CD4-positive, alpha-beta T cell (primary cell): ENCODE data around the gene C22orf31. TPM values are rescaled to one million over a fixed set of nuclear protein-coding genes. Genes with fewer than 3 reads are reported as not detected.

ENCODE experiments used
- ATAC-seq: fragments of 200-7000 bp; cut with Tn5 transposase; one replicate; pipeline ENCODE4 v1.10.0; 2022; ENCODE audit warnings: mild to moderate bottlenecking; ENCODE audit not compliant: poor library complexity
- CTCF ChIA-PET: fragments of 350-600 bp; sonication (Branson Sonifier 250); formaldehyde crosslinking; loops from one replicate; lab custom pipeline; 2021; ENCODE audit warnings: antibody characterized with exemption, inconsistent platforms; lab: Charles Lee
- POLR2A ChIA-PET: fragments of 350-600 bp; sonication (Branson Sonifier 250); formaldehyde crosslinking; loops from one replicate; lab custom pipeline; 2021; ENCODE audit warnings: antibody characterized with exemption, inconsistent platforms; lab: Charles Lee
- DNase-seq, 14 experiments: peaks; one replicate each; pipeline ENCODE4 v3.0.0-alpha.2; 2013 to 2020; ENCODE audit warnings: mixed read lengths in 2 of 14
- H3K27ac ChIP-seq, 2 donors: one replicate each; pipeline versions ENCODE4 v1.5.1 to v1.7.0; 2013; ENCODE audit warnings: low read length in 2 of 2, low read depth in 1 of 2, mild to moderate bottlenecking in 1 of 2
- H3K27me3 ChIP-seq, 2 experiments: 1 replicate in 1 of 2; 2 replicates in 1 of 2; pipeline versions ENCODE4 v1.6.1 to v1.7.0; 2013; ENCODE audit warnings: low read length in 2 of 2, control low read depth in 1 of 2, mild to moderate bottlenecking in 1 of 2, moderate library complexity in 1 of 2; ENCODE audit not compliant: insufficient read depth in 2 of 2, control insufficient read depth in 1 of 2
- H3K36me3 ChIP-seq: one replicate; pipeline ENCODE4 v1.6.1; 2013; ENCODE audit warnings: low read length, control low read depth; ENCODE audit not compliant: insufficient read depth
- H3K4me1 ChIP-seq: one replicate; pipeline ENCODE4 v1.6.1; 2013; ENCODE audit warnings: low read length, control low read depth; ENCODE audit not compliant: insufficient read depth
- H3K4me3 ChIP-seq: one replicate; pipeline ENCODE4 v1.5.1; 2013; ENCODE audit warnings: mild to moderate bottlenecking, low read length, moderate library complexity
- H3K9me3 ChIP-seq, 2 experiments: 1 replicate in 1 of 2; 2 replicates in 1 of 2; pipeline versions ENCODE4 v1.6.1 to v1.7.0; 2013; ENCODE audit warnings: low read length in 2 of 2, mild to moderate bottlenecking in 2 of 2, control low read depth in 1 of 2, moderate library complexity in 1 of 2; ENCODE audit not compliant: control insufficient read depth in 1 of 2, insufficient read depth in 1 of 2
- H3K27ac Mint-ChIP-seq: one replicate; pipeline ENCODE4 v1.8.0; 2020; ENCODE audit warnings: mixed read lengths
- H3K27me3 Mint-ChIP-seq: one replicate; pipeline ENCODE4 v1.8.0; 2021; ENCODE audit warnings: mixed read lengths
- H3K36me3 Mint-ChIP-seq: one replicate; pipeline ENCODE4 v1.8.0; 2021; ENCODE audit warnings: low read depth, mixed read lengths
- H3K4me1 Mint-ChIP-seq: one replicate; pipeline ENCODE4 v1.8.0; 2021; ENCODE audit warnings: low read depth, mixed read lengths
- H3K4me3 Mint-ChIP-seq: one replicate; pipeline ENCODE4 v1.8.0; 2020; ENCODE audit warnings: mild to moderate bottlenecking, mixed read lengths
- H3K9me3 Mint-ChIP-seq: one replicate; pipeline ENCODE4 v1.8.0; 2020; ENCODE audit warnings: mixed read lengths
- CTCF ChIP-seq: fragments of 200-600 bp; IDR thresholded peaks from one replicate; pipeline ENCODE4 v1.8.0; 2022; ENCODE audit warnings: antibody characterized with exemption, mild to moderate bottlenecking
- intact Hi-C, 2 experiments: fragments of 100-400 bp; cut with DNase I in 1 of 2; cut with micrococcal nuclease in 1 of 2; formaldehyde crosslinking; loops; one replicate each; pipeline versions ENCODE4 v1.15.1 to v1.9.0; 2023 to 2025; cut with DNase I, micrococcal nuclease
- total RNA-seq, 174 experiments: library from RNA in 2 of 174; stranded (reverse) in 2 of 174; gene quantifications; one replicate each; pipeline ENCODE4 v1.2.3 and lab custom pipeline; 2021 to 2026

Gene C22orf31
- total RNA-seq, 2 experiments from 2014 or later: not detected

- H3K4me1 Mint-ChIP-seq: peaks cover 4% of the 10 kb centered on the region
- intact Hi-C loops: no loop called here
- ChIA-PET CTCF (no interaction called here), POLR2A (no interaction called here)
- H3K4me3 Mint-ChIP-seq: no peak overlapping the region
- Histone ChIP-seq H3K27ac (no peak overlapping the region), H3K4me3 (no peak overlapping the region), H3K4me1 (no peaks in the 10 kb centered on the region), H3K27me3 (no peaks in the 10 kb centered on the region), H3K9me3 (no peaks in the 10 kb centered on the region), H3K36me3 (no peaks in the 10 kb centered on the region)
- H3K9me3 Mint-ChIP-seq: no peaks in the 10 kb centered on the region
- ATAC-seq: no peak
- peaks cover 44% of the 10 kb centered on the region for H3K27me3 Mint-ChIP-seq
- no peaks in the 10 kb centered on the region for H3K36me3 Mint-ChIP-seq
- TF ChIP-seq CTCF: no peak
- DNase-seq: no peak
- H3K27ac Mint-ChIP-seq: no peak overlapping the region
Measured at GRCh38 chr22:29060251-29060869, 1.3 kb downstream of the C22orf31 start.

- DNase-seq (no peak), ATAC-seq (no peak)
- Histone ChIP-seq H3K4me1 (no peaks in the 10 kb centered on the region), H3K36me3 (no peaks in the 10 kb centered on the region), H3K27ac (no peak overlapping the region), H3K9me3 (no peaks in the 10 kb centered on the region), H3K27me3 (no peaks in the 10 kb centered on the region), H3K4me3 (no peak overlapping the region)
- Mint-ChIP-seq H3K27me3 (peaks cover 13% of the 10 kb centered on the region), H3K9me3 (no peaks in the 10 kb centered on the region), H3K4me3 (no peak overlapping the region), H3K4me1 (no peaks in the 10 kb centered on the region), H3K36me3 (no peaks in the 10 kb centered on the region), H3K27ac (no peak overlapping the region)
- ChIA-PET CTCF (no interaction called here), POLR2A (no interaction called here)
- no peak for TF ChIP-seq CTCF
- intact Hi-C loops: no loop called here
Measured at GRCh38 chr22:29056472-29056871, 5.2 kb downstream of the C22orf31 start.

- Mint-ChIP-seq H3K27me3 (peaks cover 2% of the 10 kb centered on the region), H3K4me1 (no peaks in the 10 kb centered on the region), H3K36me3 (no peaks in the 10 kb centered on the region), H3K9me3 (no peaks in the 10 kb centered on the region), H3K4me3 (no peak overlapping the region), H3K27ac (no peak overlapping the region)
- intact Hi-C loops: no loop called here
- TF ChIP-seq CTCF: no peak
- ChIA-PET CTCF (no interaction called here), POLR2A (no interaction called here)
- Histone ChIP-seq H3K4me3 (no peak overlapping the region), H3K9me3 (no peaks in the 10 kb centered on the region), H3K4me1 (no peaks in the 10 kb centered on the region), H3K27ac (no peak overlapping the region), H3K36me3 (no peaks in the 10 kb centered on the region), H3K27me3 (no peaks in the 10 kb centered on the region)
- DNase-seq: no peak
- no peak for ATAC-seq
Measured at GRCh38 chr22:29055192-29055830, 6.3 kb downstream of the C22orf31 start.
